ENCODE measurements around the gene ANKRD6. TPM values are rescaled to one million over a fixed set of nuclear protein-coding genes. Genes with fewer than 3 reads are reported as not detected.
A peak's percentile ranks its signal among the peaks of the same experiment; 100 is the strongest.

Gene ANKRD6
- total and polyA plus RNA-seq, 3 experiments from 2014 or later = 2.8 to 3.4 (median 3.0) TPM

DNA sequence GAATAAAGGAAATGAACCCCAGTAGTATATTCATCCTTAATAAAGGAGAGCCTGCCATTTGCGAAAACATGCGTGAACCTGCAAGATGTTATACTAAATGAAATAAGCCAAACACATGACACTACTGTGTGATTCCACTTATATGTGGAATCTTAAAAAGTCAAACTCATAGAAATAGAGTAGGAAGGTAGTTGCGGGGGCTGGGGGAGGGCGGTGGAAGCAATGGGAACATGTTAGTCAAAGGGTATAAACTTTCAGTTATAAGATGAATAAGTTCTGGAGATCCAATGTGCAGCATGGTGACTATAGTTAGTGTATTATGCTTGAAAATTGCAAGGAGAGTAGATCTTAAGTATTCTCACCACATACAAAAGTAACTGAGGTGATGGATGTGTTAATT is 72.9 kb downstream of the ANKRD6 start:
- peaks cover 0 to 5% of the 10 kb centered on the region in 2 donors for H3K27me3 Mint-ChIP-seq
- Histone ChIP-seq H3K4me1 (ENCODE audit: insufficient read depth, low read length) (no peaks in the 10 kb centered on the region), H3K27ac (ENCODE audit: low read depth, low read length) (no peak overlapping the region), H3K27me3 (ENCODE audit: insufficient read depth, low read length, poor library complexity, severe bottlenecking) (no peaks in the 10 kb centered on the region), H3K9me3 (ENCODE audit: low read length) (no peaks in the 10 kb centered on the region), H3K4me3 (ENCODE audit: low read length) (no peak overlapping the region), H3K36me3 (ENCODE audit: insufficient read depth, low read length) (no peaks in the 10 kb centered on the region)
- H3K27ac Mint-ChIP-seq = no peak overlapping the region
- H3K4me1 Mint-ChIP-seq = no peaks in the 10 kb centered on the region
- H3K4me3 Mint-ChIP-seq = no peak overlapping the region
- no peaks in the 10 kb centered on the region for H3K36me3 Mint-ChIP-seq
- ChIA-PET POLR2A (no interaction called here), CTCF (no interaction called here)
- H3K9me3 Mint-ChIP-seq = no peaks in the 10 kb centered on the region
- no peak for DNase-seq

GRCh38 chr6:89506716-89507617 is 74.0 kb downstream of the ANKRD6 start:
- no peak overlapping the region for H3K4me3 ChIP-seq (ENCODE audit: low read length)
- no peaks in the 10 kb centered on the region for H3K36me3 ChIP-seq (ENCODE audit: insufficient read depth, low read length)
- CTCF ChIA-PET = no interaction called here
- no peak overlapping the region for H3K4me3 Mint-ChIP-seq
- POLR2A ChIA-PET = no interaction called here
- H3K4me1 Mint-ChIP-seq = no peaks in the 10 kb centered on the region
- no peak overlapping the region for H3K27ac Mint-ChIP-seq
- DNase-seq = no peak
- no peaks in the 10 kb centered on the region for H3K36me3 Mint-ChIP-seq
- no peak overlapping the region for H3K27ac ChIP-seq (ENCODE audit: low read depth, low read length)
- no peaks in the 10 kb centered on the region for H3K4me1 ChIP-seq (ENCODE audit: insufficient read depth, low read length)
- no peaks in the 10 kb centered on the region for H3K27me3 ChIP-seq (ENCODE audit: insufficient read depth, low read length, poor library complexity, severe bottlenecking)
- peaks cover 0 to 3% of the 10 kb centered on the region in 2 donors for H3K27me3 Mint-ChIP-seq
- no peaks in the 10 kb centered on the region for H3K9me3 ChIP-seq (ENCODE audit: low read length)
- no peaks in the 10 kb centered on the region for H3K9me3 Mint-ChIP-seq

- POLR2A ChIA-PET = interaction anchor here (0.5 kb wide), 1 partner anchor 10 kb away, joined by 3 read pairs; no protein-coding TSS in a partner anchor
- peaks cover 0 to 3% of the 10 kb centered on the region in 2 donors for H3K27me3 Mint-ChIP-seq
- Histone ChIP-seq H3K36me3 (ENCODE audit: insufficient read depth, low read length) (no peaks in the 10 kb centered on the region), H3K4me1 (ENCODE audit: insufficient read depth, low read length) (no peaks in the 10 kb centered on the region), H3K27me3 (ENCODE audit: insufficient read depth, low read length, poor library complexity, severe bottlenecking) (no peaks in the 10 kb centered on the region), H3K4me3 (ENCODE audit: low read length) (no peak overlapping the region), H3K9me3 (ENCODE audit: low read length) (no peaks in the 10 kb centered on the region), H3K27ac (ENCODE audit: low read depth, low read length) (no peak overlapping the region)
- no peak for DNase-seq
- H3K27ac Mint-ChIP-seq = no peak overlapping the region
- CTCF ChIA-PET = no interaction called here
- H3K36me3 Mint-ChIP-seq = no peaks in the 10 kb centered on the region
- no peaks in the 10 kb centered on the region for H3K4me1 Mint-ChIP-seq
- no peaks in the 10 kb centered on the region for H3K9me3 Mint-ChIP-seq
- no peak overlapping the region for H3K4me3 Mint-ChIP-seq
Measured at GRCh38 chr6:89508755-89509563, 76.0 kb downstream of the ANKRD6 start.

DNA sequence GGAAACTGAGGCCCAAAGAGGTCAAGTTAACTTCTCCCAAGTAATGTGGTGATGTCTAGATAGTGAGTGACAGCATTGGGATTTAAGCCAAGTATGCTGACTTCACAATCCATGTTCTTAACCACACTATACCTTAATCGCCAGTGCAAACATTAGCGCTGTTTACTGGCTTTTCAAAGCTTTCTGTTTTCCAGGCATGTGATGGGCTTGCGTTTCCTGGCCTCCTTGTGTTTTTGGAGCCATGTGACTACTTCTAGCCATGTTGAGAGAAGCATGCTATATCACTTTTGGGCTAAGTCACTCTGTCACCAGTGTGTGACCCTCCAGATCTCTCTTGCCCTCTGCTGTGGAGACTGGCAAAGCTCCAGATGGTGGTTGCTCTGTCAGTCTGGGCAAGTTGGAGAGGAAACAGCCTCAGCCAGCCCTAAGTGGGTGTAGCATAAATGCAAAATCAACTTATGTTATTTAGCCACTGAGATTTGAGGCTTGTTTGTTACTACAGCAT is 76.9 kb downstream of the ANKRD6 start:
- no peak for DNase-seq
- peaks cover 0 to 3% of the 10 kb centered on the region in 2 donors for H3K27me3 Mint-ChIP-seq
- H3K27ac Mint-ChIP-seq = no peak overlapping the region
- H3K4me3 ChIP-seq (ENCODE audit: low read length) = no peak overlapping the region
- H3K4me1 Mint-ChIP-seq = no peaks in the 10 kb centered on the region
- POLR2A ChIA-PET = no interaction called here
- no peaks in the 10 kb centered on the region for H3K36me3 Mint-ChIP-seq
- CTCF ChIA-PET = no interaction called here
- no peaks in the 10 kb centered on the region for H3K9me3 ChIP-seq (ENCODE audit: low read length)
- H3K27me3 ChIP-seq (ENCODE audit: insufficient read depth, low read length, poor library complexity, severe bottlenecking) = no peaks in the 10 kb centered on the region
- H3K27ac ChIP-seq (ENCODE audit: low read depth, low read length) = no peak overlapping the region
- H3K9me3 Mint-ChIP-seq = no peaks in the 10 kb centered on the region
- no peaks in the 10 kb centered on the region for H3K4me1 ChIP-seq (ENCODE audit: insufficient read depth, low read length)
- H3K4me3 Mint-ChIP-seq = no peak overlapping the region
- H3K36me3 ChIP-seq (ENCODE audit: insufficient read depth, low read length) = no peaks in the 10 kb centered on the region

GRCh38 chr6:89510393-89510792 is 77.4 kb downstream of the ANKRD6 start:
- Mint-ChIP-seq H3K27me3 (peaks cover 0 to 3% of the 10 kb centered on the region in 2 donors), H3K27ac (peak overlapping the region in 1 of 8 donors; percentile 10), H3K9me3 (no peaks in the 10 kb centered on the region), H3K4me3 (no peak overlapping the region), H3K36me3 (no peaks in the 10 kb centered on the region), H3K4me1 (no peaks in the 10 kb centered on the region)
- DNase-seq = no peak
- H3K36me3 ChIP-seq (ENCODE audit: insufficient read depth, low read length) = no peaks in the 10 kb centered on the region
- CTCF ChIA-PET = interaction anchor here (0.7 kb wide), 1 partner anchor 10 kb away, joined by 3 read pairs; no protein-coding TSS in a partner anchor
- H3K27me3 ChIP-seq (ENCODE audit: insufficient read depth, low read length, poor library complexity, severe bottlenecking) = no peaks in the 10 kb centered on the region
- POLR2A ChIA-PET = no interaction called here
- no peak overlapping the region for H3K4me3 ChIP-seq (ENCODE audit: low read length)
- H3K27ac ChIP-seq (ENCODE audit: low read depth, low read length) = no peak overlapping the region
- H3K4me1 ChIP-seq (ENCODE audit: insufficient read depth, low read length) = no peaks in the 10 kb centered on the region
- H3K9me3 ChIP-seq (ENCODE audit: low read length) = no peaks in the 10 kb centered on the region

DNA sequence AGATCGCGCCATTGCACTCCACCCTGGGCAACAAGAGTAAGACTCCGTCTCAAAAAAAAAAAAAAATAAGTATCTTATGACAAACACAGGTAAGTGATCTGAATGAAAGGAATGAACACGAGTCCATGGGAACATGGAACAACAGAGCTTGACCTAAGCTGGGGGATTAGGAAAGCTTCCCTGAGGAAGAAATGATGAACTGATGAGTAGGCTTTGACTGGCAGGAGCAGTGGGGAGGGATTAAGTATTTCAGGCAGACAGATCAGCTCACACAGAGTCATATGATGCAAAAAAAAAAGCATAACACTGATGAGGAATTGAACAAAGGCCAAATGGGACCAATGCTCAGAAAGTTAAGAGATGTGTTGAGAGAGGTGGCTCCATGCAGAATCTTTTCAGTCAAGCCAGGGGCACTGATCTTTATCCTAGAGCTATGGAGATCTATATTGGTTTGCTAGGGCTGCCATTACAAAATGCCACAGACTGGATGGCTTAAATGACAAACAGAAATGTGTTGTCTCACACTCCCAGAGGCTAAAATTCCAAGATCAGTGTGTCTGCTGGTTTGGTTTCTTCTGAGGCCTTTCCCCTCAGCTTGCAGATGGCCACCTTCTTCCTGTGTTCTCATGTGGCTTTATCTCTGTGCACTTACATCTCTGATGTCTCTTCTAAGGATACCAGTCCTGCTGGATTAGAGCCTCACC is 85.6 kb downstream of the ANKRD6 start:
- H3K36me3 ChIP-seq (ENCODE audit: insufficient read depth, low read length) = no peaks in the 10 kb centered on the region
- H3K4me1 ChIP-seq (ENCODE audit: insufficient read depth, low read length) = no peaks in the 10 kb centered on the region
- Mint-ChIP-seq H3K27me3 (peaks cover 0 to 3% of the 10 kb centered on the region in 2 donors), H3K4me1 (no peaks in the 10 kb centered on the region), H3K9me3 (no peaks in the 10 kb centered on the region), H3K4me3 (no peak overlapping the region), H3K36me3 (peaks cover 0 to 5% (median 0%) of the 10 kb centered on the region in 3 donors), H3K27ac (no peak overlapping the region)
- POLR2A ChIA-PET = interaction anchor here (0.7 kb wide), 1 partner anchor 10 kb away, joined by 3 read pairs; no protein-coding TSS in a partner anchor
- DNase-seq = no peak
- H3K4me3 ChIP-seq (ENCODE audit: low read length) = no peak overlapping the region
- CTCF ChIA-PET = interaction anchor here (0.6 kb wide), 1 partner anchor 17 kb away, joined by 3 read pairs; no protein-coding TSS in a partner anchor
- no peaks in the 10 kb centered on the region for H3K9me3 ChIP-seq (ENCODE audit: low read length)
- H3K27ac ChIP-seq (ENCODE audit: low read depth, low read length) = no peak overlapping the region
- H3K27me3 ChIP-seq (ENCODE audit: insufficient read depth, low read length, poor library complexity, severe bottlenecking) = no peaks in the 10 kb centered on the region

DNA sequence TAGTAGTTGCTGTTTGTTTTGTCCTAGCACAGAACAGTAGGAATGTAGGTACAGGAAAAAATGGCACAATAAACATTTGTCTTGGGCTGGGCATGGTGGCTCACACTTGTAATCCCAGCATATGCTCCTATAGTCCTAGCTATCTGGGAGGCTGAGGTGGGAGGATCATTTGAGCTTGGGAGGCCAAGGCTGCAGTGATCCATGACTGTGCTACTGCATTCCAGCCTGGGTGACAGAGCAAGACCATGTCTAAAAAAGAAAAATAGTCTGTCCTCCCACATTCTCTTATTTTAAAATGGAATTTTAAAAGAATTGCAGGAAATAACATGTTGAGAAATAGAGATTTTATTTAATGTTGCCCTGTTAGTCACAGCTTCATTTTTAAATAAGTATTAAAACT is 87.8 kb downstream of the ANKRD6 start:
- ChIA-PET CTCF (interaction anchor here (0.8 kb wide), 1 partner anchor 10 kb away, joined by 3 read pairs; no protein-coding TSS in a partner anchor), POLR2A (no interaction called here)
- Histone ChIP-seq H3K4me3 (ENCODE audit: low read length) (no peak overlapping the region), H3K27me3 (ENCODE audit: insufficient read depth, low read length, poor library complexity, severe bottlenecking) (no peaks in the 10 kb centered on the region), H3K36me3 (ENCODE audit: insufficient read depth, low read length) (no peaks in the 10 kb centered on the region), H3K9me3 (ENCODE audit: low read length) (no peaks in the 10 kb centered on the region), H3K27ac (ENCODE audit: low read depth, low read length) (no peak overlapping the region), H3K4me1 (ENCODE audit: insufficient read depth, low read length) (no peaks in the 10 kb centered on the region)
- peaks cover 0 to 5% (median 0%) of the 10 kb centered on the region in 3 donors for H3K36me3 Mint-ChIP-seq
- peaks cover 0 to under 1% of the 10 kb centered on the region in 2 donors for H3K27me3 Mint-ChIP-seq
- no peak overlapping the region for H3K27ac Mint-ChIP-seq
- DNase-seq = no peak
- H3K4me3 Mint-ChIP-seq = no peak overlapping the region
- H3K9me3 Mint-ChIP-seq = no peaks in the 10 kb centered on the region
- no peaks in the 10 kb centered on the region for H3K4me1 Mint-ChIP-seq

Measured in CD8-positive, alpha-beta memory T cell (primary cell).